ENCODE data around the gene PSMB2. TPM values are rescaled to one million over a fixed set of nuclear protein-coding genes. Genes with fewer than 3 reads are reported as not detected.

PSMB2 gene
- polyA plus RNA-seq, 1 donor from 2014 or later, result 77.3 TPM

DNA sequence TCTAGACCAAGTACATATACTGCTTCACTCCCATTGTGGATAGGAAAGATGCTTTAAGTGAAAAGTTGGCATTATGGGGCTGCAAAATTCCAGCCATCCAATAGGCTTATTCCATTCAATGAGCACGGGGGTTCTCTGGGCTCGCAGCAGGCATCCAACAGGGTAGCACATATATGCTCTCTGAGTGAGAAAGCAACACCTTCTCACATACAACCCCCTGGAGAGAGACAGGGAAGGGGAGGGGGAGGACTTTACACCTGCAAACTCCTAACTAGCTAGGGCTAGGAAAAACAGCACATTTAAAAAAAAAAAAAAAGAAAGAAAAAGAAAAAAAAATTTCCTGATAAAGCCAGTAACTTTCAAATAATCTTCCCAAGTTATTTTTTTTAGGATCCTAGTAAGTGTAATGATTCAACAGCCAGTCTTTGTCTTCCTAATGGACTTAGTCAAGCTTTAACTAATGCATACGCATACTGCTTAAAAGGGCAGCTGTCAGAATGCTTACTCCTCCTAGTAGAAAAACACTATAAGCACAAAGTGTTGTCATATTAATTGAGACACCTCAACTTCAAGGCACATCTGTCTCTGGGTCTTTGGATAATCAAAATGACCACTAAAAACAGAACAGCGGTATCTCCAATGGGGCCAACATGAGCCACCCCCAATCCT, 18.7 kb downstream of the PSMB2 start:
- Mint-ChIP-seq H3K4me3 (no peak overlapping the region), H3K27me3 (no peaks in the 10 kb centered on the region), H3K36me3 (peaks cover 6% of the 10 kb centered on the region), H3K27ac (no peak overlapping the region), H3K9me3 (no peaks in the 10 kb centered on the region), H3K4me1 (peaks cover 0 to 5% (median 1%) of the 10 kb centered on the region in 3 donors)

DNA sequence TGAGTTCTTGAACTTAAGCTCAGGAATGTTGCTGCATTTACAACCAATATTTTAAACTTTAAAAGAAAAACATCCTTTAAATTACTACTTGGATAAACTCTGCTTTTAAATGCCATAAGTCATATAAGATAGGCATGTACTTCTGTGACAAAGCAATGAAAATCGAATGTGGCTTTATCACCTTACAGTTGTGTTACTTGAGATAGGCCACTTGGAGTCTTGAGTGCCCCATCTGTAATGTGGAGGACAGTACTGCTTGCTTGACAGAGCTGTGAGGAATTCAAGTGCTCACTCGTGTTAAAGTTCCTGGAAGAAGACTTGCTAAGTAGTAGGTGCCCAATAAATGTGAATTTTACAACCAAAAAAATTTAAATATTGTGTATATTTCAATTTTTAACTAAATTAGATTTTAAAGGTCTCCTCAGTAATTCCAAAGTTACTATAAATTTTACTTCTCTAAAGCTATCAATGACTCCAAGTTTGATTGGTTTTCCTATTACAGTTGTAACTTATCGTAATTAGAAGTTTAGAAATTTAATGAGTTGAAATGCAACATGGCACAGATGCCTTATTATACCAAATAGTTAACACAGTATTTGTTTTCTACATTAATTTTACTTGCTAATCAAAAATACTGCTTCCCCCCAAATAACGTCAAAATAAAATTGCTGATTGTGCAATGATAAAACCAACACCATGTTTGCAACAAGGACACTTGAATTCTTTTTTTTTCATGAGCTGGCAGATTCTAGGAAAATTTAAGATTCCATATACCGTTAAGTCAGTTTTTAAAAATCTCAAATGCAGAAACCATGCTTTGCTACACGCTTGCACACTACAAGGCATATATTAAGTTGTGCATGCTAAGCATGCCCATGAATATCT, 21.8 kb downstream of the PSMB2 start:
- Mint-ChIP-seq H3K27me3 (no peaks in the 10 kb centered on the region), H3K9me3 (no peaks in the 10 kb centered on the region), H3K36me3 (peaks cover 4% of the 10 kb centered on the region), H3K4me1 (peaks cover 0 to 6% (median 5%) of the 10 kb centered on the region in 3 donors), H3K27ac (no peak overlapping the region), H3K4me3 (no peak overlapping the region)

DNA sequence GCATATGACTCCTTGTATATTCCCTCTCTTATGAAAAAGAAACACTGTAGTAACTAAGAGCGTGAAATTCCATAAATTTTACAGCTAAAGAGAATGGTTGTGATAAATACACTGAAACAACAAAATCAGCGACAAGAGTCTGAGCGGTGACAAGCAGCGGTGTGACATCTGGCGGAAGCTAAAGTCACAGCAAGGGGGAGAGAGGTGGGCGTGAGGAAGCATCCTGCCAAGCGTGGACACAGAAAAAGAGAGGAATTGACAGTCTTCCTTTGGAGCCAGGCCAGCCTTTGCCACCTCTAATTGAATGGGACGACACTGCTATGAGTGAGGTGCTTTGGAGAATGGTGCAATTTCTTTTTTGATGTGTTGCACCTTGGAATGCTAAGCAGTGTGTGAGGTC, 25.9 kb downstream of the PSMB2 start:
- no peaks in the 10 kb centered on the region for H3K27me3 Mint-ChIP-seq
- H3K27ac Mint-ChIP-seq, result no peak overlapping the region
- no peaks in the 10 kb centered on the region for H3K9me3 Mint-ChIP-seq
- H3K4me3 Mint-ChIP-seq, result no peak overlapping the region
- peaks cover 0 to 5% (median 2%) of the 10 kb centered on the region in 3 donors for H3K4me1 Mint-ChIP-seq
- H3K36me3 Mint-ChIP-seq, result peaks cover 2% of the 10 kb centered on the region

DNA sequence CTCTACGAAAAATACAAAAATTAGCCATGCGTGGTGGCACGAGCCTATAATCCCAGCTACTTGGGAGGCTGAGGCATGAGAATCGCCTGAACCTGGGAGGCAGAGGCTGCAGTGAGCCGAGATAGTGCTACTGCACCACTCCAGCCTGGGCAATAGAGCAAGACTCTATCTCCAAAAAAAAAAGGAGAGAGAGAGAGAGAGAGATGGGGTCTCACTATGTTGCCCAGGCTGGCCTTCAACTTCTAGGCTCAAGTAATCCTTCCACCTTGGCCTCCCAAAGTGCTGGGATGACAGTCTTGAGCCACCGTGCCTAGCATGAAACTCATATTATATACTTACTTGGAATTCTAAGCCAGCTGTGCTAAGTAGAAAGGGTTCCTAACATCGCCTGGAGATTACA, 29.7 kb downstream of the PSMB2 start:
- peaks cover 0 to 6% (median 4%) of the 10 kb centered on the region in 3 donors for H3K4me1 Mint-ChIP-seq
- H3K4me3 Mint-ChIP-seq, result no peak overlapping the region
- H3K27ac Mint-ChIP-seq, result no peak overlapping the region
- no peaks in the 10 kb centered on the region for H3K27me3 Mint-ChIP-seq
- H3K36me3 Mint-ChIP-seq, result peaks cover 17% of the 10 kb centered on the region
- H3K9me3 Mint-ChIP-seq, result no peaks in the 10 kb centered on the region

DNA sequence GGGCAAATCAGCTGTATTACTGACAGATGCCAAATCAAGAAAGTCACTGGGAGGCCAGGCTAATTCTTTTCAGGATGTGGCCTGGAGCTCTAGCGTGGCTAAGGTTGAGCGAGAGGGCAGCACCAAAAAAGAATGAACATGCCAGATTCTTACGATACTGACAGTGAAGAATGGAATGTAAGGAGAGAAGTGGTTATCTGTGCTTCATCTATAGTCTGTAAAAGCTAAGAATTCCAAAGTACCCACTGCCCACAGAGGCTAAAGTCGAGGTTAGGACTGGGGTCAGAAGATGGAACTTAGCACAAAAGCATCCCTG, 35.5 kb downstream of the PSMB2 start:
- Mint-ChIP-seq H3K27me3 (no peaks in the 10 kb centered on the region), H3K9me3 (no peaks in the 10 kb centered on the region), H3K4me3 (no peak overlapping the region), H3K27ac (peak overlapping the region in 1 of 3 donors; percentile 31), H3K4me1 (peaks cover 0 to 3% (median 2%) of the 10 kb centered on the region in 3 donors), H3K36me3 (peaks cover 21% of the 10 kb centered on the region)

DNA sequence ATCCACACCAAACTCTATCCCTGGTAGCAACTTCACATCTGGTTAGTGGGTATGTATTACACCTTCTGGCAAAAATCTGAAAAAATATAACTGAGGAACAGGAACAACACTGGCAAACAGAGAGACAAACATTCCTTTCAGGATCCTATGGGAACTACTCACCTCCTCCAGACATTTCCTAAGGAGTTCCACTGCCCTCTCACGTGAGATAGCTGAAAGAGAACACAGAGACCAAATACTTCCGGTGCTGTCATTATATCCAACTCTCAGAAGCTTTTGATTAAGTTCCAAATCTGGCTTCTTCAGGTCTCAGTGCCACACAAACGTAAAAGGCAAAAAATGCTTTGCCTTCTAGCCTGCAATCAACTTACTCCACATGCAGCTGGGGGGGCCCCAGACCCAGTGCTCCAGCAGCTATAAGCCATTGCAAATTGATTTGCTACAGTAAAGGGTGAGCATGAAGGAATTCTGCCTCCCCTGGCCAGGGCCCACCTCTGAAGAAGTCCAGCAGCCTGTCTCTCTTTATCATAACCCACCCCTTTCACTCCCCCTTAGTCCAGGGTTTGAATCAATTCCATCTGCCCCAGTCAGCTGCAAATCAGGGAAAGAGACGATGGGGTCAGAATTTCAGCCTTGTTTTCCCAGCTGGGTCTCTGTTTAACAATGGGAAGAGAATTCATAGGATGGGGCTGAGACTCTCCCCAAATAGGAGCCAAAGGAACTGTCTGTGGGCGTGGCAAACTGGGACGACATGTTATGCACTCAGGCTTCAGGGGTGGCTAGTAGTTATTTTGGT, 36.1 kb downstream of the PSMB2 start:
- H3K27me3 Mint-ChIP-seq, result no peaks in the 10 kb centered on the region
- H3K27ac Mint-ChIP-seq, result peak overlapping the region in 2 of 3 donors; percentile 54 to 63
- H3K9me3 Mint-ChIP-seq, result no peaks in the 10 kb centered on the region
- peaks cover 21% of the 10 kb centered on the region for H3K36me3 Mint-ChIP-seq
- no peak overlapping the region for H3K4me3 Mint-ChIP-seq
- peaks cover 0 to 3% (median 2%) of the 10 kb centered on the region in 3 donors for H3K4me1 Mint-ChIP-seq

DNA sequence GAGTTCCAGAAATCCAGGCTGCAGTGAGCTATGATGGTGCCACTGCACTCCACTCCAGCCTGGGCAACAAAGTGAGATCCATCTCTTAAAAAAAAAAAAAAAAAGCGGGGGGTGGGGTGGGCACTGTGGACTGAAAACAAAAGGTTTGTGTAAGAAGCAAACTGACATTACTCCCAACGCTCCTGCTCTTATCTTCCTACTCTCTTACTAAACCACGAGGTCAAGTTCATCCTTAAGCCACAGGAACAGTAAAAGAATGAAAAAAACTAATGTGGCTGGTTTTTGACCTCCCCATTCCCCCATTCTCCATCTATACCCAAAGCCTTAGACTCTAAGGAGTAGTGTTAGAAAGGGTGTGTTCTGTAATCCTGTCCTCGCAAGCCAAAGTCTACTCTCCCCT, 37.4 kb downstream of the PSMB2 start:
- Mint-ChIP-seq H3K4me1 (peaks cover 0 to 3% (median 3%) of the 10 kb centered on the region in 3 donors), H3K27ac (no peak overlapping the region), H3K27me3 (no peaks in the 10 kb centered on the region), H3K36me3 (peaks cover 16% of the 10 kb centered on the region), H3K4me3 (no peak overlapping the region), H3K9me3 (no peaks in the 10 kb centered on the region)

DNA sequence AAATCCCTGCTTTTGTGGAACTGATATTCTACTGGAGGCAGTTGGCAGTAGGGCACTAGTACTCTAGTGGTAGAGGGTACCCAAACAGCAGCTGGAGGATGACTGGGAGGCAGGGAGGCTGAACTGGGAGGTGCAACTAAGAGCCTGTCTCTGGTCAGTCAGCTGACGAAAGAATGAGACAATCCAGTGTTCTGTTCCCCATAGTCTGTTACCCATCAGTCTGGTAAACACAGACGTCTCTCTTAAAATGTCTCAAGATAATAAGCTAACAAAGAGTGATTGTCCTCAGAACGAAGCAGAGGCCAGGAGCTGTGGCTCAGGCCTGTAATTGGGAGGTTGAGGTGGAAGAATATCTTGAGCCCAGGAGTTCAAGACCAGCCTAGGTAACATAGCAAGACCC, 37.9 kb downstream of the PSMB2 start:
- Mint-ChIP-seq H3K4me1 (peaks cover 0 to 3% (median 3%) of the 10 kb centered on the region in 3 donors), H3K4me3 (peak overlapping the region in 1 of 4 donors; percentile 45), H3K27ac (no peak overlapping the region), H3K9me3 (no peaks in the 10 kb centered on the region), H3K36me3 (peaks cover 14% of the 10 kb centered on the region), H3K27me3 (no peaks in the 10 kb centered on the region)

DNA sequence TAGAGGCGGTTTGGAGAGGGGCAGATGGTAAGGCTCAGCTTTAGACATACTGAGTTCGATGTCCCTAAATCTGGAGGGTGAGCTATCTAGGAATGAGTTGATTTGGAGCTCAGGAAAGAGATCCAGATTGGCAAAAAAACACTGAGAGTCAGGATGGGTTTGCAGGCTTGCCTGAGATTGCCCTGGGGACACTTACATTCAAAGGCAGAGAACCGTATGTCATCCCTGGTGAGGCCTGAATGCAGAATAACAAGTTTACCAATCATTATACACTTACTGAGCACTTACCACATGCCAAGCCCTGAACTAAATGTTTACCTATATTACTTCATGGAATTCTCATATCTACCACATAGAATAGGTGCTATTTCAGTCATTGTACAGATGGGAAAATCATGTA, 40.7 kb downstream of the PSMB2 start:
- Mint-ChIP-seq H3K9me3 (no peaks in the 10 kb centered on the region), H3K27ac (no peak overlapping the region), H3K4me3 (no peak overlapping the region), H3K4me1 (peaks cover 0 to 1% (median 0%) of the 10 kb centered on the region in 3 donors), H3K27me3 (no peaks in the 10 kb centered on the region), H3K36me3 (peaks cover 6% of the 10 kb centered on the region)

DNA sequence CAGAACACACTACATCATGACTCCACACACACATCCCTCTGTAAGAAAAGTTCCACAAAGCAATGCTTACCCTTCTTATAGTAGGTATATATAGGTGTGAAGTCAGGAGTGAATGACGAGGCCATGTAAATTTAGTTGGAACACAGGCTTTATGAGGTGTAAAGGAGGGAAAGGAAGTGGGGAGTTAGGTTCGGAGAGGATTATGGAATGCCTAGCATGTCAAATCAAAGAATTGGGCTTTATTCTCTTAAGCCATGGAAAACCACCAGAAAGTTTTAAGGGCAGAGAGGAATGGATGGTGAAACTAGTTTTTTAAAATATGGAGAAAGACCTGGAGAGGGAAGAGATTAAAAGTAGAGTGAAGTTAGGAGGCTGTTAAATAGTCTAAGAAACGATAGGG, 41.9 kb downstream of the PSMB2 start:
- peaks cover 4% of the 10 kb centered on the region for H3K36me3 Mint-ChIP-seq
- no peaks in the 10 kb centered on the region for H3K27me3 Mint-ChIP-seq
- H3K4me1 Mint-ChIP-seq, result peaks cover 0 to 1% (median 0%) of the 10 kb centered on the region in 3 donors
- H3K27ac Mint-ChIP-seq, result no peak overlapping the region
- no peak overlapping the region for H3K4me3 Mint-ChIP-seq
- no peaks in the 10 kb centered on the region for H3K9me3 Mint-ChIP-seq

DNA sequence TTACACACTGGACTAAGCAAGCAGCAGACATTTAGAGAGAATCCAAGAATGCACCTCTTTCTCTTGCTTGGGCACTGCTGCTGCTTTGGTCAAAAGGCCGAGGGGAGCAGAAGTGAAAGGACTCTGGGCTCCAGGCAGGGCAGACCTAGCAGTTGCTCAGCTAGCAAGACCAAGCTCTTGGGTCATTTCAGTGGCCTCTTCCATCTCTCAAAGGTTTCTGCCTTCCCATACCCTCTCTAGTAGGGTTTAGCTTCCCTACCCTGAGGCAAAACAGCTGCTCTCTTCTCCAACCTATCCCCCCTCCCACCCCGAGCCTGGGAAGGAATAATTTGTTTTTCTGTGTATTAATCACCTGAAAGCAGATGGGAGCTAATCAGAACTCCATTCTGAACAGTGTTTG, 42.4 kb downstream of the PSMB2 start:
- Mint-ChIP-seq H3K4me3 (no peak overlapping the region), H3K4me1 (peaks cover 0 to 1% (median 0%) of the 10 kb centered on the region in 3 donors), H3K27me3 (no peaks in the 10 kb centered on the region), H3K27ac (peak overlapping the region in 2 of 3 donors; percentile 22 to 59), H3K9me3 (no peaks in the 10 kb centered on the region), H3K36me3 (peaks cover 4% of the 10 kb centered on the region)

DNA sequence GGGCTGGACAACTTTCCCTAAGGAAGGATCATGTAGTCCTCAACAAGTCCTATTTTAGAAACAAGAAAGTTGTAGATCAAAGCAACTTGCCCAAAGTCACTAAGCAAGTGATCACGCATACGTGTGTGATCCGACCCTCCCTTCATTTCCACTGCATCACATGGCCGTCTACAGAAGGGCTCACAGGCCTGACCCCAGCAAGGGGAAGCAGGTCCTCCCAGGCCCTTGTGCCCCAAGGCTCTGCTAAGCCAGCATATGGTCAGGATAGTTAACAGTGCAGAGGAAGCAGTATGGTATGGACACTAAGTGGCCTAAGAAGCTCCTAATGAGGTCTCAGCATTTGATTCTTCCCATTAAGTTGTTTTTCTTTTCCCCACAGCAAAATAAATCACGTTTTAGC, 43.5 kb downstream of the PSMB2 start:
- Mint-ChIP-seq H3K36me3 (peaks cover 2% of the 10 kb centered on the region), H3K4me3 (no peak overlapping the region), H3K27ac (no peak overlapping the region), H3K4me1 (peaks cover 0 to 1% (median 0%) of the 10 kb centered on the region in 3 donors), H3K27me3 (no peaks in the 10 kb centered on the region), H3K9me3 (no peaks in the 10 kb centered on the region)

DNA sequence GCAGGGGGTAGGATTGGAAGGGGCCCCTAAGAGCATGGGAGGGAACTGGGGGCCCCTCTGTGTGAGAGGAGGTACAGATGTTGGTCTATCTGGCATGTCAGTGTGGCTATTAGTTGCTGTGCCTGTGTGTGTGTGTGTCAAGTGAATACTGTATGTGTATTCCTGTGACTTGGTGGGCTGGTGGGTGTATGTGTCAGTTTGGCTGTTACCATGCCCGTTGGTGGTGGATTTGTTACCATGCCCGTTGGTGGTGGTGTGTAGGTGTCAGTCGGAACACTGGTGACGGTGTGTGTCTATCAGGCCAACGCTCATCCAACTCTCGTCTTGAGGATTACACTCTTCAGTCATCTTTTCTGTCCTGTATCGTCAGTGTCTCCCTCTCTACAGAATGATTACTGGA, 45.6 kb downstream of the PSMB2 start:
- no peak overlapping the region for H3K4me3 Mint-ChIP-seq
- H3K27ac Mint-ChIP-seq, result no peak overlapping the region
- H3K9me3 Mint-ChIP-seq, result no peaks in the 10 kb centered on the region
- peaks cover 0 to 1% (median 0%) of the 10 kb centered on the region in 3 donors for H3K4me1 Mint-ChIP-seq
- H3K27me3 Mint-ChIP-seq, result no peaks in the 10 kb centered on the region
- no peaks in the 10 kb centered on the region for H3K36me3 Mint-ChIP-seq

DNA sequence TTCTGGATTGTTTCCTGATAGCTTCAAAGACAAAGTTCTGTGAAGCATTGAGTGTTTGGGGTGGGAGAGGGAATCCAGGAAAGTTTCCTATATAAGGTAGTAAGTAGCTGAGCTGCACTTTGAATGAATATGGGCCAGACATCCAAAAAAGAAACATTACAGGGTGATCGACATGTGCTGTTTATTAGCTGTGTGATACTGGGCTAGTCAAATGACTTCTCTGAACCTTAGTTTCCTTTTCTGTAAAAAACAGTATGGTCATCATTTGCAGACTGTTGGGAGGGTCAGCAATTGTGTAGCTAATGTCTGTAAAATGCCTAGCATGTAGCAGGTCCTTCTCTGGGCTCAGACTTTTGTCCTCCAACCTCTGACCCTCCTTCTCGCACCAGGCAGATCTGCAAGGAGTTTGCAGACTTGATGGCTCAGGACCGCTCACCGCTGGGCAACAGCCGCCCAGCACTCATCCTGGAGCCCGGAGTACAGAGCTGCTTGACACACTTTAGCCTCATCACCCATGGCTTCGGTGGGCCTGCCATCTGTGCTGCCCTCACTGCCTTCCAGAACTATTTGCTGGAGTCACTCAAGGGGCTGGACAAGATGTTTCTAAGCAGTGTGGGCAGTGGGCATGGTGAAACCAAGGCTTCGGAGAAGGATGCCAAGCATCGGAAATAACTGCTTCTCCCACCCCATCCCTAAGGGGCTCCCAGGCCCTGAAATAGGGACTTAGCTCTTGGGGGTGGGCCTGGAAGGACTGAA, 47.1 kb downstream of the PSMB2 start:
- Mint-ChIP-seq H3K27ac (no peak overlapping the region), H3K4me3 (no peak overlapping the region), H3K9me3 (no peaks in the 10 kb centered on the region), H3K4me1 (peaks cover 0 to under 1% (median 0%) of the 10 kb centered on the region in 3 donors), H3K27me3 (no peaks in the 10 kb centered on the region), H3K36me3 (peaks cover 2% of the 10 kb centered on the region)
